Right renal cortex interstitium (tissue), 3 donors: ENCODE results near the gene NACC2. TPM values are rescaled to one million over a fixed set of nuclear protein-coding genes. Genes with fewer than 3 reads are reported as not detected.

Experiments used
- DNase-seq, 3 donors: peaks; one replicate each; pipeline ENCODE4 v3.0.0-alpha.2; 2013; ENCODE audit warnings: low read depth in 3 of 3, low spot score in 2 of 3
- polyA plus RNA-seq, 3 donors: library from polyadenylated mRNA; unstranded; fragments of 120-200 nt; gene quantifications; one replicate each; pipeline ENCODE4 v1.2.1, GENCODE V29; 2013; ENCODE audit not compliant: insufficient read length in 3 of 3

Gene NACC2
- polyA plus RNA-seq, 3 donors = 7.1 to 7.8 (median 7.2) TPM

- DNase-seq = no peak
Measured at GRCh38 chr9:136016572-136017288, 78.4 kb downstream of the NACC2 start.

GRCh38 chr9:136015656-136016571, 79.2 kb downstream of the NACC2 start:
- no peak for DNase-seq

GRCh38 chr9:136014924-136015633, 80.0 kb downstream of the NACC2 start:
- no peak for DNase-seq

GRCh38 chr9:136014147-136014923, 80.8 kb downstream of the NACC2 start:
- DNase-seq = no peak

- no peak for DNase-seq
Measured at GRCh38 chr9:136013524-136014034, 81.5 kb downstream of the NACC2 start.

GRCh38 chr9:136013116-136013515, 82.0 kb downstream of the NACC2 start:
- DNase-seq = no peak

GRCh38 chr9:136012651-136013050, 82.4 kb downstream of the NACC2 start:
- no peak for DNase-seq

- DNase-seq = peak in 1 of 3 donors; percentile 54
Measured at GRCh38 chr9:136011703-136012496, 83.2 kb downstream of the NACC2 start.

- DNase-seq = no peak
Measured at GRCh38 chr9:136011376-136011702, 83.8 kb downstream of the NACC2 start.

- DNase-seq = no peak
Measured at GRCh38 chr9:136010615-136011361, 84.3 kb downstream of the NACC2 start.

- no peak for DNase-seq
Measured at GRCh38 chr9:136010176-136010575, 84.9 kb downstream of the NACC2 start.

GRCh38 chr9:136009516-136009915, 85.6 kb downstream of the NACC2 start:
- no peak for DNase-seq

- no peak for DNase-seq
Measured at GRCh38 chr9:136008693-136008997, 86.4 kb downstream of the NACC2 start.

- no peak for DNase-seq
Measured at GRCh38 chr9:136007934-136008692, 87.0 kb downstream of the NACC2 start.

- no peak for DNase-seq
Measured at GRCh38 chr9:136007276-136007933, 87.7 kb downstream of the NACC2 start.

- no peak for DNase-seq
Measured at GRCh38 chr9:136006169-136006568, 88.9 kb downstream of the NACC2 start.

GRCh38 chr9:136004712-136005111, 90.4 kb downstream of the NACC2 start:
- no peak for DNase-seq

GRCh38 chr9:136004219-136004618, 90.9 kb downstream of the NACC2 start:
- no peak for DNase-seq
